GM19240 (cell line): Measurements from ENCODE around the gene UBXN11.

ENCODE experiments used
- DNase-seq: peaks from one replicate; pipeline ENCODE4 v3.0.0; 2011; ENCODE audit warnings: low spot score; ENCODE audit not compliant: insufficient read length

UBXN11 gene

GRCh38 chr1:26287033-26287711 lies 19.3 kb downstream of the UBXN11 start:
- peak; percentile 69 for DNase-seq

DNA sequence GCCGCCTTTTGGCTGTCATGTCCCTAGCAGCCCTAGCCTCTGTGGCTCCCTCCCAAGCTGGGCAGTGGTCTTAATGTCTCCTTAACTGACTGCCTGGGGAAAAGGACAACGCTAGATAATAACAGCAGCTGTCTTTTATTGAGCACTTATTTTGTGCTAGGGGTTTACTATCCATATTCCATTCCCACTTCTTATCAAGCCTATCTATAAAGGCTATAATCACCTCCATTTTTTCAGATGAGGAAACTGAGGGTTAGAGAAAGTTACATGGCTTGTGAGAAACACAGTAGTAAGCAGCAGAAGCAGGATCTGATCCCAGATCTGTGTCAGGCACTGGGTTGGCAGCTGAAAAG lies 20.4 kb downstream of the UBXN11 start:
- DNase-seq = no peak

DNA sequence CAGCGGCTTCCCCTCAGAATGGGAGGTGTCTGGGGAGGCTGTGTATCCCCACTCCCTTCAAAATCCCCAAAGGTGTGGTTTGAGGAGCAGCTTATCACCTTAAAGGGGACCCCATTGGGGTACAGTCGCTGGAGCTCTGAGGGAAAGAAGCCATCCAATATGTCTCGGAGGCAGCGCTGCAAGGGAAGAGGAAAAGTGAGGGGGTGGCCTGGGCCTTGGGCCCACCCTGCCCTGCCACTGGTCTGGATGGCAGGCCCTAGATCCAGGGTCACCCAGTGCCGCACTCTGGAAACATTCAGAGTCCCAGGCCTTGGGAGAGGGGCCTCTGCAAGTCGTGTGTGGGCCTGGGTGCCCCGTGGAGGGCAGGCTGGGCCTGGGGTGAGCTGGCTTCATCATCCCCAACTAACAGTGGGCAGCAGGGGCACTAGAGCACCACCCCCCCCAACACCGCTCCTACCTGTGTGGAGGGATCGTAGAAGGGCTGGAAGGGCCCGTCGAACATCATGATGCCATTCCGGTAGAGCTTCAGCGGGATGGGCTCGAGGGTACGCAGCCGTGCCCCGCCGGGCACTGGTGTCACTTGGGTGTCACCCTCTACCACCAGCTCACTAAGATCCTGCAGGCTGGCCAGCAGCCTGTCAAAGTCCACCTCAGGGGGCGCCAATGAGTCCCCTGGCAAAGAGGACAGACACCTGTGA lies 20.9 kb downstream of the UBXN11 start:
- DNase-seq = no peak

- DNase-seq = no peak
Measured at GRCh38 chr1:26284597-26285347, 21.7 kb downstream of the UBXN11 start.

GRCh38 chr1:26283871-26284596 lies 22.4 kb downstream of the UBXN11 start:
- DNase-seq = no peak

DNA sequence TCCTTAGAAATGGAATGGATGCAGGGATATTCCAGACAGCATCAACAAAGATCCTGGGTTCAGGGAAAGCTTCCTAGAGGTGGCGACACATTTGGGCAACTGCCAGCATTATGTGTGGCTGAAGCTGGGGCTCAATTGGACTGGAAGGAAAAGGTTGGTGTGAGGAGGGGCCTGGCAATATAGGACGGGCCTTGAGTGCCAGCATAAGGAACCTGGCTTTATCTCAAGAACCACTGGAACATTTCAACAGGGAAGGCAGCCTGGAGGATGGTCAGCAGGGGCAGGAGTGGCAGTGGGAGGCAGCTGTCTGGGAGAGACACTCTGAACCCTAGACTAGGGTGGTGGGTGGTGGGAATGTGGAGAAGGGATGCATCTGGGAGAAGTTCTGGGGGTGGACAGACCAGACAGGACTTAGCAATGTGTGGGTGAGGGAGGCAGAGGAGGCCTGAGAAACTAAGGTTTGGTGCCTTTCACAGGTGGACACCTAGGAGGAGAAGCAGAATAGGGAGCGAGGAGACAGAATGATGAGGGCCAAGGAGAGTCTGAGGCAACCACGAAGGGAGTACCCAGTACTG lies 23.1 kb downstream of the UBXN11 start:
- DNase-seq = no peak

GRCh38 chr1:26282401-26282918 lies 24.0 kb downstream of the UBXN11 start:
- DNase-seq = no peak

DNA sequence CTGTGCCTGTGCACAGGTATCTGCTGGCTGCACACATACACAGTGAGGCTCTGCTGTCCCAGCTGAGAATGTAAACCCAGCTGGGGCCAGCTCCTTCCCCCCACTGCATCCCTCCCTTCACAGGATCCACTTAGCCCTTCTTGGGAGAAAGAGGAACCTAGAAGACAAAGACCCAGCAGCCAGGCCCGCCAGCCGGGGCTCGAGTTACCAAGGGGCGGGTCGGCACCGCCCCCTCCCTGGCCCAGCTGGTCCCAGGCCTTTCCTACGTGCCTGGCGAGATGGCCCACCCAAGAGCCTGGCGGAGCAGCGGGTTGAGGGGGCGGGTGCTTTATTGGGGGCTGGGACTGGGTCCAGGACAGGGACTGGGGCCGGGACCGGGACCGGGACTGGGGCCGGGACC lies 24.5 kb downstream of the UBXN11 start:
- DNase-seq = no peak

- DNase-seq = no peak
Measured at GRCh38 chr1:26281091-26281958, 25.1 kb downstream of the UBXN11 start.

GRCh38 chr1:26280333-26281042 lies 25.9 kb downstream of the UBXN11 start:
- DNase-seq = no peak

GRCh38 chr1:26279456-26280332 lies 26.7 kb downstream of the UBXN11 start, which contains the start of gene SH3BGRL3:
Gene SH3BGRL3, plus strand, starts transcription at chr1:26280086. Its CDS starts 70 bp downstream, at chr1:26280156.
- peak; percentile 70 for DNase-seq

DNA sequence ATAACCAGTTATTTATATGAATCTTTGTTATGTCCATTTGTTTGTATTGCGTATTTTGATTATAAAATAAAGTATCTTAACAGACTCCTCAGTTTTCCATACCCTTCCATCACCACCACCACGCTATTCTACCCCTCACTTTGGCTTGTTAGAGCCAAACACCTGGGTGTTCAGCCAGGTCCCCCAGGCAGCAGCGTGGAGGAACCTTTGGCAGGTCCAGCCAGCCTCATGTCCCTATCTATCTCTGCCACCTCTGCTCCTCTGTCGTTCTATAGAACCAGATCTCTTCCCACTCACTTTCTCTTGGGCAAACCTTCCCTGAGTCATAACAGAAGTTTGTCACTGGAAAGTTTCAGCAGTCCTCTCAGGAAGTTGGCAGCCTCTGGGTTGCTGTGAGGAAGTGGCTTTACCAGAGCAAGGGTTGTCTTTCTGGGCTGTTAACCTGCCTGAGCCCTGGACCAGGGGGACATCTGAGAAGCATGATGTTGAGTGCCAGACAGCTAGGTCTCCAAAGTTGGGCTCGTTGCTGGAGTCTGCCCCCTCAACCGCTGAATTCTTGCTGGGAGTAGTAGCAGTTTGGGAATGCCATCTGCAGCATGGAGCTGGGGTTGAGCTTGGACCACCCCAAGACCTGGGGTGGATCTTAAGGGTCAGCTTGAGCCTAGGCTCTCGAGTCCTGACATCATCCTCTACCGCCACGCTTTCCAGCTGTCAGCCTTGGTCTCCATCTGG lies 27.5 kb downstream of the UBXN11 start:
- no peak for DNase-seq

GRCh38 chr1:26278303-26278702 lies 28.1 kb downstream of the UBXN11 start:
- DNase-seq = no peak

DNA sequence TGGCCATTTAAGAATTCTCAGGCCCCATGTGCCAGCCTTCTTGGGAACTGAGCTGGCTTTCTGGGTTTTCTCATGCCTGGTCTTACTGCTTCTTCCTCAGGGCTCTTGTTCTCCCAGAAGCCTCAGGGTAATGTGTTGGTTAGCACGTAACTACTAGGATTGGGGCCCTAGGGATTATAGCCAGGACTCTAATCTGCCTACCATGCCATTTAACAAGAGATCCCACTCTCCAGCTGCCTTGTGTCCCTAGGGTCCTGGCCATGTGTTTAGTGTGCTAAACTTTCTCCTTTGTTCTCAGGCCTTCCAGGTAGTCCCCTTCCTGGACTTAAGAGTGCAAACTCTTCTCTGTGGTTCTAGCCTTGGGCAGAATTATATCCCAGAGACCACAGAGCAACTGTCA lies 28.7 kb downstream of the UBXN11 start:
- no peak for DNase-seq

DNA sequence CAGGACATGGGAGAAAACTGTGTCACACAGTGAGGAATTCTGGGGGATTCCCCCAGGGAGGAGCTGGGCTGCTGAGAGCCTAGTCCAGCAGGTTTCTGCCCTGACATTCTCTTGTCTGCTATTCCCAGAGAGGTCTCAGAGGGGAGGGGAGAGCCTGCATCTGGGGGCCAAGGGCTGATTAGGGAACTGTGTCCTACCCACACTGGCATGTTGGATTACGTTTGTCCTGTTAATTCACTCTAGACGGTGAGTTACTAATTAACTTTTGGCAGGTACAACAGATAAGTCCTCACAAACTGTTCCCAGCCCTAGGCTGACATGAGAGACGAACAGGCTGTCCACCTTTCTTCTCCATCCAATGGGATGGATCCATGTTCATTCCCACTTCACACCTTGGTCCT lies 29.2 kb downstream of the UBXN11 start:
- DNase-seq = no peak

GRCh38 chr1:26276432-26276838 lies 30.0 kb downstream of the UBXN11 start:
- no peak for DNase-seq

GRCh38 chr1:26275580-26276431 lies 30.6 kb downstream of the UBXN11 start:
- DNase-seq = peak; percentile 74
